NCI-H146 (cell line): ENCODE data around the gene MRNIP.

Experiments used
- DNase-seq: peaks from one replicate; lab custom pipeline; 2025; lab: John Stamatoyannopoulos, UW

MRNIP gene

GRCh38 chr5:179887802-179888201 lies 29.2 kb upstream of the MRNIP start:
- no peak for DNase-seq

GRCh38 chr5:179887095-179887494 lies 28.5 kb upstream of the MRNIP start:
- DNase-seq = no peak

GRCh38 chr5:179886190-179886911 lies 27.7 kb upstream of the MRNIP start:
- no peak for DNase-seq

GRCh38 chr5:179885491-179886090 lies 27.0 kb upstream of the MRNIP start:
- no peak for DNase-seq

GRCh38 chr5:179883163-179883562 lies 24.5 kb upstream of the MRNIP start:
- no peak for DNase-seq

GRCh38 chr5:179882338-179882737 lies 23.7 kb upstream of the MRNIP start:
- no peak for DNase-seq

GRCh38 chr5:179880848-179881590 lies 22.4 kb upstream of the MRNIP start:
- no peak for DNase-seq

GRCh38 chr5:179880066-179880650 lies 21.5 kb upstream of the MRNIP start:
- DNase-seq = no peak

- no peak for DNase-seq
Observed at GRCh38 chr5:179879690-179880010, 21.0 kb upstream of the MRNIP start.

GRCh38 chr5:179879003-179879689 lies 20.5 kb upstream of the MRNIP start:
- no peak for DNase-seq

- no peak for DNase-seq
Observed at GRCh38 chr5:179878222-179879002, 19.8 kb upstream of the MRNIP start.

- DNase-seq = no peak
Observed at GRCh38 chr5:179876610-179876952, 18.0 kb upstream of the MRNIP start.

- DNase-seq = no peak
Observed at GRCh38 chr5:179875741-179876609, 17.4 kb upstream of the MRNIP start.

- no peak for DNase-seq
Observed at GRCh38 chr5:179874536-179875292, 16.1 kb upstream of the MRNIP start.

GRCh38 chr5:179874136-179874535 lies 15.5 kb upstream of the MRNIP start:
- no peak for DNase-seq

- no peak for DNase-seq
Observed at GRCh38 chr5:179873588-179874110, 15.0 kb upstream of the MRNIP start.

GRCh38 chr5:179872828-179873575 lies 14.4 kb upstream of the MRNIP start:
- DNase-seq = no peak

- DNase-seq = no peak
Observed at GRCh38 chr5:179872055-179872827, 13.6 kb upstream of the MRNIP start.
